ENCODE data around the gene TXNRD2.
"Not testable (repeated sequence)": the region's sequence is repeated elsewhere in the genome, so short reads cannot be mapped to it uniquely, and the experiment has no call there.

Gene TXNRD2

DNA sequence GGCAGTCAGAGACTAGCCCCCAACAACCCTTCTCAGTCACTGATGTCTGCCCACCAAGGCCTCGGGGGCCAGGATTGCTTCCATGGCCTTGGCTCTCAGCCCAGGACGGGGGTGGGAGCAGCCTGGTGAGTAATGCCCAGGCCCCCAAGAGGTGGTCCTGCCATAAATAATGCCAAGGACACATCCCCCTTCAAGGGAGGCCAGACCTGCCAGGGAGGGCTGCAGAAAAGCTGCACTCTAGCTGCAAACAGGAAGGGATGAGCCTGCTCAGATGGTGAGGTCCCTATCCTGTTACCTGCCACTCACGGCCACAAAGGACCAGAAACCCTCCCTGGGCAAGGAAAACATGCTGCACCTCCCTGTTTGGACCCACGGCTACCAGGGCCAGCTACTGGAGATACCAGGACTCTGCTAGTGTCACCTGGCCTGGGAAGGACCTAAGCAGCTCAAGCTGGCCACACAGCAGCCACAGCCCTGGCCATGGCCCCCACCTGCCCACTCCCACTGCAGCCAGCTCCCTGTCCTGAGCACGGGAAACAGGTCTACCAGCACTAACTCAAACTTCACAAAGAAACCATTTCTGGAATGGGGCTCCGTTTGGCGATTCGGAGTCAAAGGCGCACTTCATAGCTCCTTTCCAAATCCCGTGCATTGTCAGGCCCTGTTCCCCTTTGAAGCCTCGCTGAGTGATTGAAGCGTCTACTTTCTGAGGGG is 99.1 kb downstream of the TXNRD2 start:
- no peak for DNase-seq

- no peak for DNase-seq
These were observed 99.8 kb downstream of the TXNRD2 start for GRCh38 chr22:19841641-19842392.

DNA sequence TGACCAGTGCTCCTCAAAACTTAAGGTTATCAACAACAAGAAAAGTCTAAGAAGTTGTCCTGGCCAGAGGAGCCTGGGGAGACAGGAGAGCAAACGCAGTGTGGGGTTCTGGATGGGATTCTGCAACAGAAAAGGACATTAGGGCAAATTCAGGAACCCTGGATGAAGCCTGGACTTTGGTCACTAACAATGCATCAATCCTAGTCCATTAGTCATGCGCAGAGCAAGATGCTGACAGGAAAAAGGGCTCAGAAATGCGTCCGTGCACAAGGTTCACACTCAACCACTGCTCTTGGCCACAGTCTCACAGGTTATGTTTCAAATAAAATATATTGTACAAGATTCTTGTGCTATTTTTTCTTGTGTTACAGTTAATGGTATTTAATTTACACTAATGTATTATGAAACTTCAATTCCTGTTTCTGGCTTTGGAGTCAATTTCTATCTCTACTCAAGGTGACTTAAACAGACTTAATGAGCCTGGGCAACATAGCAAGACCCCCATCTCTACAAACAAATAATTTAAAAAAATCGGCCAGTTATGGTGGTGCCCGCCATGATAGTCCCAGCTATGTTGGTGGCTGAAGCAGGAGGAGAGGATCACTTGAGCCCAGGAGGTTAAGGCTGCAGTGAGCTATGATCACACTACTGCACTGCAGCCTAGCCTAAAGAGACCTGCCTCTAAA is 100.5 kb downstream of the TXNRD2 start:
- no peak for DNase-seq

GRCh38 chr22:19840059-19840458 is 101.6 kb downstream of the TXNRD2 start:
- DNase-seq: no peak

- no peak for DNase-seq
These were observed 103.7 kb downstream of the TXNRD2 start for GRCh38 chr22:19837915-19838314.

- no peak for DNase-seq
These were observed 105.1 kb downstream of the TXNRD2 start for GRCh38 chr22:19836512-19836911.

DNA sequence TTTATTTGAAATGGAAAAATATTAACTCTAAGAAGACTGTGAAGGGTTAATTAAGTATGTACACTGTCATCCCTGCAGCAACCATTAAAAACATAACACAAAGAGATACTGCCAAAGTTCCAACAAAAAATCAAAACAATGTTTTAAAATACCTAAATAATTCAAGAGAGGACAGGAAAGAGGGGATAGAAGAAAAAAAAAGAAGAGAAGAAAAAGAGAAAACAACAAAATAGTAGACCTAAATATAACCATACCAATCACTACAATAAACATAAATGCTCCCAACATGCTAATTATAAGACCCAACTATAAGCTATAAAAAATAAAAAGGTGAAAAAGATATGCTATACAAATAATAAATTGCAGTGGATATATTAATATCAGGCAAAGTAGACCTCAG is 107.0 kb downstream of the TXNRD2 start:
- DNase-seq: no peak

- DNase-seq: not testable (repeated sequence)
These were observed 108.3 kb downstream of the TXNRD2 start for GRCh38 chr22:19833327-19833726.

DNA sequence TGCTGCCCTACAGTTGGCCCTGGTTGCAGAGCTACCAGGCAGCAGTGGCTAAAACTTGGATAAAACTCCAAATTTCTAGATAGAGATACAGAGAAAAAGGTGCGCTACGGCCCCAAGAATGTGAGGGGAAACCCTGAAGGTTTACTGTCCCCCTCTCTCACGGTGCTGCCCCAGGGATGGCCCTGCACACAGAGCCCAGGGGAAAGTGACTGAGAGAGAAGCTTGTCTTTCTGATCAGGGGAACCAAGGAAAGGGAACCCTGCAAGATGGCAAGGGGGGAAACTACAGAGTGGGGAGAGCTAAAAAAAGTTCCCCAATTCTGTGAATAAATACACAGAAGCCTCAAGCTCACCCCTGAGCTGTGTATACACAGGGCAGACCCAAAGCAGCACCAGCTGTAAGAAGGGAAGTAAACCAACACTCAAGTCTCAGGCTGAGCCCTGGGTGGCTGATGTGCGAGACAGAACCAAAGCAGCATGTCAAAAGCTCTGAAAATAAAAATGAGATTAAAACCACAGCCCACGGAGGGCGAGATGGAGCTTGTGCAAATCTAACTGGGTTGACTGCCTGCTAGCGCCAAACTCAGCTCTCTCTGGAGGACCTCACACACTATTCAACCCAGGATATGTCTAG is 109.0 kb downstream of the TXNRD2 start:
- peak in 1 of 2 experiments; percentile 12 for DNase-seq

GRCh38 chr22:19831979-19832378 is 109.6 kb downstream of the TXNRD2 start:
- DNase-seq: not testable (repeated sequence)

GRCh38 chr22:19831016-19831415 is 110.6 kb downstream of the TXNRD2 start:
- no peak for DNase-seq

DNA sequence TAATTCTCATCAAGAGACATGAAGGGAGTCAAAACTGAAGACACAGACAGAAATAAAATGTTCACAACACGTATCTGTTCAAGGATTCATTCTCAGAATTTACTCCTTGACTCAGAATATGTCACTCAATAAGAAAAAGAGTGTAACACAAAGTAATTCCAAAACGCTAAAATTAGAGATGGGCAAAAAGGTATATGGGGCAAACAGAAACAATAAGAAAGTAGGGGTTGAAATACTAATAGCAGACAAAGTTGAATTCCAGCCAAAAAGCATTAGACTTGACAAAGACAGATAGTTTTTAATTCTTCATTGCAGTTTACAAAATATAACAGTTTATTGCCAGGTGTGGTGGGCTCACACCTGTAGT is 113.6 kb downstream of the TXNRD2 start:
- DNase-seq: no peak

GRCh38 chr22:19827341-19828034 is 114.1 kb downstream of the TXNRD2 start:
- no peak for DNase-seq

DNA sequence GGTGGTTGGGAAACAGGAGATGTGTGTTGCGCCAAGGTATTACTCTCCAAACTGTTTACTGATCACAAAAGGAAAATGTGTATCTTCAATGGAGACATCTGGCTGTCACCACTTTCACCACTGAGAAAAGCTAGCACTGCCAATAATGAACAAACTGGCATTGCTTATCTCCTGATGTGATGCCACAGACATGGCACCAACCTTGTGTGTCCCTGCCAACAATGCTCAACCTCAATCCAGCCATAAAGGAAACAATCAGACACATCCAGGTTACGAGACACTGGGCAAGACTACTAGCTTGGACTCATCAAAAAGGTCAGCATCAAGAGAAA is 115.0 kb downstream of the TXNRD2 start:
- no peak for DNase-seq

DNA sequence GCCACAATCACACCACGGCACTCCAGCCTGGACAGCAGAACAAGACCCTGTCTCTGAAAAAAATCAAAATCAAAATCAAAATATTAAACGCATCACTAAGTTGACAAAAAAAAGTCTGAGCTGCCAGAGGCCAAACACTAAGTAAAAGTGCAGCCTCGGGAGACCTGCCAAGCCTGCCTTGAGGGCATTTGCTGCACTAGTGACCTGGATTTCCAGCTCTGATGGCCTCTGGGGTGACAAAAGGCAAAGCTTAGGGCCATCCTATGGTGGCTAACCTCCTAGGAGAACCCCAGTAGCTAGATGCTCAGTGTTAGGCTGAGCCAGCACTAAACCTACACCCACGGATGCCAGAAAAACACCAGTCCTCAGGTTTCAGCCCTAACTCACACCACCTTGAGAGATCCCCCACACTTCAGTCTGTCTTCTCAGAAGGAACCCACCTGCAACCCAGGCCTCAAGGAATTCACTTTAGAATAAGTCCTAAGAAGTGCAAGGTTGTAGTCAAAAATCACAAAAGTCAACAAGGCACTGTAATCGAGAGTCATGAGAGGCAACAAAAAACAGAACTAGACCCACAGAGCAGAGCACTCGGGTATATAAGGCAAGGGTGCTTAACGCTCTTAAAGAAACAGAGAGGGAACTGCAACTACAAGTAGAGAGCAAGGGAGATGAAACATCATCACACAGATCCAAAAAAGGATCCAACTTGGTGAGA is 115.6 kb downstream of the TXNRD2 start:
- DNase-seq: no peak
